Thyroid gland (tissue), 4 donors: ENCODE results near the gene SLC44A4.

ENCODE experiments used
- CTCF ChIP-seq, 6 experiments: fragments of 200-600 bp in 3 of 6; fragments of 450-650 bp in 3 of 6; sonication (generic) in 3 of 6; IDR thresholded peaks; one replicate each; pipeline ENCODE4 v1.5.1; 2016 to 2019; ENCODE audit warnings: antibody characterized with exemption in 6 of 6, mild to moderate bottlenecking in 2 of 6, inconsistent platforms in 1 of 6, moderate library complexity in 1 of 6
- POLR2A ChIP-seq, 2 donors: fragments of 450-650 bp; IDR thresholded peaks; one replicate each; pipeline ENCODE4 v1.6.1; 2017; ENCODE audit warnings: antibody characterized with exemption in 2 of 2, mild to moderate bottlenecking in 2 of 2, moderate library complexity in 1 of 2

GRCh38 chr6:31860349-31860748, 18.4 kb downstream of the SLC44A4 start:
- TF ChIP-seq CTCF (IDR thresholded peaks at IDR 0.05), result no peak
- TF ChIP-seq POLR2A (IDR thresholded peaks at IDR 0.05), result no peak
